GM18508 (cell line): ENCODE measurements around the gene FXYD6.

Experiments used
- ATAC-seq: cut with Tn5 transposase; IDR thresholded peaks from one replicate; pipeline ENCODE4 v1.9.1; 2021; ENCODE audit warnings: moderate number of reproducible peaks; ENCODE audit not compliant: insufficient read depth, unreplicated experiment

FXYD6 gene

DNA sequence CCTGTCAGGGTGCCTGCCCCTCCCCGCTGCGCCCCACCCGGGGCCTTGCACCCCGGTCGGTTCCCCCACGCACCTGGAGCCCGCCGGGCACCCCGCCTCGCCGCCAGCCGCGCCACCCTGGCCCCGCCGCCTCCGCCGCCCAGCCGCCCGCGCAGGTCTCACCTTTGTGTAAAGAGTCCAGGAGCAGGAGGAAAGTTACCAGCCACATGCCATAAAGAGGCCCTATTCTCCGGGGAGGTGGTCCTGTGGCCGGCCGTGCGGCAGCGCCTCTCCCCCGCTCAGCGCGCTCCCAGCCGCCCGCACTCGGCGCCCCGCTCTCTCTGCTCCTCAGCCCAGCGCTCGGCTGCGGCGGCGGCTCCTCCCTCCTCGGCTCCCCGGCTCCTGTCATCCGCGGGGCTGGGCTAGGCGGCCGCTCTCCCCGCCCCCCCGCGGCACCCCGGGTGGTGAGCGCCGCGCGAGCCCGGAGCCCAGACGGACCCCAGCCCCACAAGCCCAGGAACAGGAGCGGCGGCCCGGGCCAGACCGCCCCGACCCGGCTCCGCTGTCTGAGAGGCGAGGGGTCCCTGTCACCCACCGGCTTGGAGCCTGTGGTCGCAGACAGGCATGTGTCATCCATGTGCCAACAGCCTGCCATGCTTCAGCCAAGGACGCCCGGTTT is 79.5 kb downstream of the FXYD6 start, which contains the start of gene DSCAML1:
DSCAML1 (minus strand) TSS at position 345 of the 658 bp plus-strand sequence; CDS start at position 208, 137 bp downstream.
- ATAC-seq, result no peak

DNA sequence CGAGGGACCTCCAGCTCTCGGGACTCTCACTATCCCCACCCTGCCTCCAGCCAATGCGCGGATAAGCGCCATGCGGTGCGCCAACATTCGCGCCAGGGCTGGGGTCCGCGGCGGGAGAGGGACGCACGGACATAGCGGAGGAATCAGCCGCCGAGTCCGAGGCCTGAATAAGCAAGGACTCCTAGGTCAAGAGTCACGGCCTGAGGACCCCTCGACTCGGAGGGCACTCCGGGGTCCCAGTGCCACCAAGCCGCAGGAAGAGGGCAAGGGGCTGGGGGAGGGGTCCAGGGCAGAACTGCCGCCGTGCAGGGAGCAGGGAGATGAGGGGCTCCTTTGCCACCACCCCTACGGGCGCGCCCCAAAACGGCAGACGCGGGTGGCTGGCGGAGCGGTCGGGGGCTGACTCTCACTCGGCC is 80.0 kb downstream of the FXYD6 start:
- ATAC-seq, result no peak

DNA sequence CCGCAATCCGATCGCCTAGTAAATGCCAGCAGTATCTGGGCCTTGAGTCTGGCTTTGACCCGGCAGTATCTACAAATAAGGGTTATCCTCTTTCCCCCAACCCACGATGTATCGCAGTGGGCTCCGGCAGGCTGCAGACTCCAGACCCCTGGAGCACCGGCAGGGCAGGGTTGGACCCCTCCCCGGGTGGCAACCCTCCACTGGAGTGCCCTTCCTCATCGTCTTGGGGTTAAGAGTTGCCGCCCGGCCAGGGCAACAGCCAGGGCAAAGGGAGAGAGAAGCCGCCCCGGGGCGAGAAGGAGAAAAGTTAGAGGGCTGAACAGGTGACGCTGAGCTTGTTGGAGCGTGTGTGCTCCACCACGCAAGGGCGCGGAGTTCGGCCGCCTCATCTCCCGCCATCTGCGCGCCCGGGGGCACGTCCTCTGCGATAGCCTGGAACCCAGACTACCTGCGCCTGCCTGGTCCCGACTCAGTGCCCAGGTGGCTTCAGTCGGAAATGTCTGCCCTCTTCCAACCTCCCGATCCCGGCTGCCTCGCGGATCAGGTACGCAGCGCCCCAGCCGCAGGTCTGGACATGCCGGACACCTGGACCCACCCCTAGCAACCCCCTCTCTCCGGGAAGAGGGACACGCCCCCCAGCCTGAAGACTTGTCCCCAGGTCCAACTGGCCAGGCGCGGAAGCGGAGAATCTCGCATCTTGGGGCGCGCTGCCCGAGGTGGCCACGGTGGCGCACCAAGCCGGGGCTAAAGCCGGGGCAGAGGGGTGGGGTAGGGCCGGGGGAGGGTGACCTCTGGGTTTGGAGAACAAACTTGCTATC is 80.6 kb downstream of the FXYD6 start:
- no peak for ATAC-seq

DNA sequence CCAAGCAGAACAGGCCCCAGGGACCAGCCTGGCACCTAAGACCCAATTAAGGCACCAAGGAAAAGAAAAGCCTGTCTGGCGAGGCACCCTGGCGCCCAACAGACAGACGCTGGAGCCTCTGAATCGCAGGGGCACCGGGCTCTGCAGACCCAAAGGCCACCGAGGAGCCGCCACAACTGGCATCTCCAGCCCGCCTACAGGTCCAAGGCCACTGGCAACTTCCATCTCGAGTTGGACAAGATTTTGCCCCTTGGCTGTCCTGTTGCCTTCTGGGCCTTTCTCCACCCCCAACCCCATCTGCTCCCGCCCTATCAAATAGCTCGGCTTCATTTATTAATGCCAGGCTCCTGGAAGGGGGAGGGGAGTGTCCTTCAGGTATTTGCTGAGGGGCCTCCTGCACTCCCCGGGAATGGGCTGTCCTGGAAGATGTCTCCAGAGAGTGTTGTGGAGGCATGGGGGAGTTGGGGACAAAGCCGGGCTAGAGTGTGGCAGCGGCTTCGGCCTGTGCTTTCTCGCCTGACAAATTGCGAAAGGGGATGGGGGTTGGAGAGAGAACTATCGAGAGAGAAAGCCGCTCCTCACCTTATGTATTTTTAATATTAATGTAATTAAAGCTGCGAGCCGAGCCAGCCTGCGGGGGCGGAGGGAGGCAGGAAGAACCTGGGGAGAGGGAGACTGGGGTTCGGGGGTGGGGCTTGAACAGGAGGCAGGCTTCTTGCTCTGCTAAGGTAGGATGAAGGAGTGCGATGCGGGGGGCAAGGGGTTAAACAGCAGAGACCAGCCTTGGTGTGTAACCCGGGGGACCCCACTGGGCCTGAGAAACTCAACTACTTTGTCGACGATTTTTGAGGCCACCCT is 81.5 kb downstream of the FXYD6 start:
- no peak for ATAC-seq

DNA sequence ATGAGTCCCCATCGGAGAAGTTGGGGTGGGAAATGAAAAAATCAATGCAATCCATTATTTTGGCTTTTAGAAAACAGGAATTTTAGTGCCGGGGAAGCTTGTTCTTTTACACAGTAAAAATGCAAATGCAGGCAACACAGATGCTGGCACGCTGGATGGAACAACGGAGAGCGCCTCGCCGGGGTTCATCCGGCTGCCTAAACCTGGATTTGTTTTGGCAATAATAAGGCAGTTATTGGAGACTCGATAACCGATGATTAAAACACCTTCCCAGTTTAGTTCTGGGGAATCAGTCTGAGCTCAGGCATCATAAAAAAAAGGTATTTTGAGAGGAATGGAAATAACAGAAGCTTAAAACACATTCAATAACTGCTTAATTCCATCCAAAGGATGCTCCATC is 82.3 kb downstream of the FXYD6 start:
- no peak for ATAC-seq

DNA sequence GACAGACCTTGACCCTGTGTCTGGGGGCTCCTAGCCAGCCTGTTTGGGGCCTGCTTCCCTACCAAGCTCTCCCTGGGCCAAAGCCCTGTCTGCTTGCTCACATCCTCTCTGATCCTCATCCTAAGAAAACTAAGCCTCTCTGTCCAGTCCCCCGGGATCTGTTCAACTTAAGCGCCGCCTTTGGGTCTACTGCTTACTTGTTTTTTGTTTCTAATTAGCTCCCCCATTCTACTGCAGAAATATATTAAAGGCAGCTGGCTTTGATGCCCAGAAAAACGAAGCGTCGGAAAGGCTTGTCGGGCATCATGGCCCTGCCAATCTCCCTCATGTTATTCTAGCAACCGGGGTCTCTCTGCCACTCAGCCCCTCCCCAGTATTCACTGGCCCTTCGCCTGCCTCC is 82.9 kb downstream of the FXYD6 start:
- ATAC-seq, result no peak

DNA sequence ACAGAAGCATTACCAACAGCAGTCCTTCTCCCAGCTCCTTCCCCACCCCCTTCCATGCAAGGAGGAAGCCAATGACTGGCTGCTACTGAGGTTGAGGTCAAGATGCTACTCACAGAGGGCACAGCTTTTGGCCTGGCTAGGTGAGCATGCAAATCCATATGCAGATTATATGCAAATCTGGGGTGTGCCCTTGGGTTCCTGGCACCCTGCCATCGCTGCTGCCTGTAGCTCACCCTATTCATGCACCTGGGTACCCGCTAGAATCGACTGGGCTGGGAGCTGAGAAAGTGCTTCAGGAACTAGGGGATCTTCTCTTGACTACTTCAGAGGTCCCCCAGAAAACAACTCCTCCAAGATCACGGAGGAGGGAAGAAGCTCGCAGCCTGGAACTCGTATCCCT is 83.5 kb downstream of the FXYD6 start:
- no peak for ATAC-seq

DNA sequence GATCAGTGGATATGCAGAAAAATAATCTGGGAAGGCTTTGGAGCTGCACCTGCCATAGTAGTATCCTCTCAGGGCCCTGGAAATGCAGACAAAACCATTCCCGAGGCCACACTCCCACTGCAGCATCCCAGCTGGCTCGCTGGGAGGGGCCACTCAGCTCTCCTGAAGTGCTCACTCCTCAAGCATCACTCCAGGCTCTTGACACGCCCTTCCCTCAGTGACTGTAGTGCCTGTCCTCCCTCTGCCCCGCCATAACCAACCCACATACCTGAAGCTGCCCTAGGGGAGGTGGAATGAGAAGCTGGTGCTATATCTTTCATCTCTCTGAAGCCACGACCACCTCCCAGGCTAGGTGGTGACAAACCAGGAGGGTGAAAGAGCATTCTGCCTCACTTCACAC is 84.2 kb downstream of the FXYD6 start:
- ATAC-seq, result no peak

DNA sequence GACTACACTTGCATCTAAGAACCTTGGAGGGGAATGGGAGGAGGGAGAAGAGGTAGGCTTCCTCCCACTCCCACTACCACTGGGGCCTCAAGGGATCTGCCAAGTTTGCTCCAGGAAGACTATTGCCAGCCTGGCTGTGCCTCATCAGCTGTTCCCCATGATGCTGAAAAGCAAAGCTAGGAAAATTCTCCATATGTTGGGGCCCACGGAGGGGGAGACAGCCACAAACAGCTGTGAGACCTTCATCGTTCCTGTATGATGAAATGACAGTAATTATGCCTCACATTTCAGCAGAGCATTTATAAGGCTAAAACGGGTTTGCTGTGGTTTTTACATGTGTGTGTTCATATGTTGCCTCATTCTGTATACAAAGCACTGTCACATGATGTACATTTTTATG is 86.2 kb downstream of the FXYD6 start:
- ATAC-seq, result no peak

DNA sequence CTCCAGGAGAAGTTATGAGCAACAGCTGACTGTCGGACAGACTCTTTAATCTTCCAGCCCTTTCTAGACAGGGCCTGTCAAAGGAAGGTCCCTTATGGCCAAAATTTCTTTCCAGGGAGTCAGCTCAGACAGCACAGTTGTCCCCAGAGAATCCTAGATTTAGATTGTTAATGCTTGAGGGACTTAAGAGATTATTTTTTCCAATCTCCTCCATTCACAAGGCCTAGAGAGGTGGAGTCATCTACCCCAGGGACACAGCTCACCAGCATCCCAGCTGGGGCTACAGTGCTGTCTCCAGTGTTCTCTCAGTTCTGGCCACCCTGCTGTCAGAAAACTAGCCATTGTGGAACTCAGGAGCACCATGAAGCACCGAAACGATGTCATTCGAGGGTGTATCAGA is 87.2 kb downstream of the FXYD6 start:
- no peak for ATAC-seq
